OCI-LY3 (cell line): ENCODE data around the gene SYNPO.

Source experiments
- EZH2phosphoT487 ChIP-seq: fragments of 200-600 bp; shearing (Covaris generic); IDR thresholded peaks from 2 replicates; pipeline ENCODE4 v1.6.1; 2018; ENCODE audit warnings: antibody characterized with exemption, mixed run types, low read depth
- TF ChIP-seq, protein P1 (sequence below): fragments of 200-600, 300-600 bp; sonication (generic); IDR thresholded peaks from 2 replicates; pipeline ENCODE4 v1.5.1; 2014; ENCODE audit warnings: antibody characterized with exemption, low read length, low read depth

DNA sequence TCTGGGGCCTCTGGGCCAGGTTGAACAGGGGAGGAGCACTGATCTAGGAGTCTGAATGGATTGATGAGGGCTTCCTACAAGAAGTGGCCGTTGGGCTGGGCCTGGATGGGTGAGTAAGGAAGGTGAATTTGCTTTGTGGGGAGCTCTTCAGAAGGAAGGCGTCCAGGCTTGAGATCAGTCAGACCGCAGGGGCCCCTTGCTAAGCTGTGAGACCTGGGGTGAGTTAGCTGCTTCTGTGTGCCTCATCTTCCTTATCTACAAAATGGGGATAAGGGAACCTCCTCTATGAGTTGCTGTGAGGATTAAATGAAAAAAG lies 1.1 kb upstream of the SYNPO start:
- TF ChIP-seq, protein P1, sequence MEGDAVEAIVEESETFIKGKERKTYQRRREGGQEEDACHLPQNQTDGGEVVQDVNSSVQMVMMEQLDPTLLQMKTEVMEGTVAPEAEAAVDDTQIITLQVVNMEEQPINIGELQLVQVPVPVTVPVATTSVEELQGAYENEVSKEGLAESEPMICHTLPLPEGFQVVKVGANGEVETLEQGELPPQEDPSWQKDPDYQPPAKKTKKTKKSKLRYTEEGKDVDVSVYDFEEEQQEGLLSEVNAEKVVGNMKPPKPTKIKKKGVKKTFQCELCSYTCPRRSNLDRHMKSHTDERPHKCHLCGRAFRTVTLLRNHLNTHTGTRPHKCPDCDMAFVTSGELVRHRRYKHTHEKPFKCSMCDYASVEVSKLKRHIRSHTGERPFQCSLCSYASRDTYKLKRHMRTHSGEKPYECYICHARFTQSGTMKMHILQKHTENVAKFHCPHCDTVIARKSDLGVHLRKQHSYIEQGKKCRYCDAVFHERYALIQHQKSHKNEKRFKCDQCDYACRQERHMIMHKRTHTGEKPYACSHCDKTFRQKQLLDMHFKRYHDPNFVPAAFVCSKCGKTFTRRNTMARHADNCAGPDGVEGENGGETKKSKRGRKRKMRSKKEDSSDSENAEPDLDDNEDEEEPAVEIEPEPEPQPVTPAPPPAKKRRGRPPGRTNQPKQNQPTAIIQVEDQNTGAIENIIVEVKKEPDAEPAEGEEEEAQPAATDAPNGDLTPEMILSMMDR, result no peak
- no peak for TF ChIP-seq EZH2phosphoT487
